GM12878 (cell line): Measurements from ENCODE around the gene TMEM63C. TPM values are rescaled to one million over a fixed set of nuclear protein-coding genes. Genes with fewer than 3 reads are reported as not detected.
A peak's percentile ranks its signal among the peaks of the same experiment; 100 is the strongest.

Source experiments
- ATAC-seq: fragments of 200-7000 bp; cut with Tn5 transposase; 3 replicates; pipeline ENCODE4 v1.9.1; 2020; ENCODE audit warnings: mild to moderate bottlenecking, moderate library complexity
- BruUV-seq: library from RNA; stranded (reverse); fragments of 400-500 nt; replicated peaks from 2 replicates; lab custom pipeline; 2021; lab: Mats Ljungman, UMichigan
- CTCF ChIA-PET: fragments of 300-600 bp; sonication (Branson Sonifier 250); formaldehyde crosslinking; extraction: SDS; loops from one replicate; lab custom pipeline; 2021; ENCODE audit warnings: inconsistent platforms; lab: Yijun Ruan, JAX
- POLR2A ChIA-PET: fragments of 350-600 bp; formaldehyde crosslinking; extraction: SDS; loops from one replicate; lab custom pipeline; 2021; ENCODE audit warnings: inconsistent platforms; lab: Charles Lee
- RAD21 ChIA-PET: fragments of 300-600 bp; sonication (Branson Sonifier 250); formaldehyde crosslinking; loops from one replicate; lab custom pipeline; 2023; ENCODE audit warnings: antibody characterized with exemption; ENCODE audit not compliant: unreplicated experiment; lab: Charles Lee
- SMC1A ChIA-PET: fragments of 300-600 bp; sonication (Branson Sonifier 250); formaldehyde crosslinking; loops from one replicate; lab custom pipeline; 2023; ENCODE audit not compliant: unreplicated experiment, uncharacterized antibody; lab: Charles Lee
- DNase-seq: peaks from one replicate; pipeline ENCODE4 v3.0.0-alpha.2; 2011; ENCODE audit warnings: low read depth, low spot score
- FAIRE-seq: peaks from 3 replicates; lab custom pipeline; 2011; peaks lifted over from hg19 to GRCh38; lab: Jason Lieb, UNC
- H2AFZ ChIP-seq: 2 replicates; pipeline ENCODE4 v1.6.0; 2011; ENCODE audit warnings: low read depth, low read length, control low read depth; ENCODE audit not compliant: control insufficient read depth
- H3K27ac ChIP-seq: 2 replicates; pipeline ENCODE4 v1.5.1; 2011; ENCODE audit warnings: control low read depth; ENCODE audit not compliant: control insufficient read depth, insufficient read depth
- H3K27me3 ChIP-seq, 2 experiments: replicated peaks in 1 of 2; 2 replicates each; pipeline versions ENCODE4 v1.6.0 to v1.6.1; 2011; ENCODE audit warnings: low read length in 1 of 2; ENCODE audit not compliant: control insufficient read depth in 2 of 2, insufficient read depth in 2 of 2
- H3K36me3 ChIP-seq, 2 experiments: 2 replicates each; pipeline ENCODE4 v1.5.1; 2011; ENCODE audit warnings: low read length in 1 of 2; ENCODE audit not compliant: control insufficient read depth in 2 of 2, insufficient read depth in 2 of 2
- H3K4me1 ChIP-seq: 2 replicates; pipeline ENCODE4 v1.6.1; 2011; ENCODE audit warnings: mild to moderate bottlenecking, low read length, moderate library complexity, mixed read lengths; ENCODE audit not compliant: control insufficient read depth, insufficient read depth
- H3K4me2 ChIP-seq: 2 replicates; pipeline ENCODE4 v1.6.0; 2011; ENCODE audit warnings: control low read depth; ENCODE audit not compliant: control insufficient read depth, insufficient read depth
- H3K4me3 ChIP-seq: fragments of 200-600 bp; sonication (generic); 2 replicates; pipeline ENCODE4 v1.5.1; 2016
- H3K79me2 ChIP-seq: 2 replicates; pipeline ENCODE4 v1.6.0; 2011; ENCODE audit warnings: low read length; ENCODE audit not compliant: control insufficient read depth, insufficient read depth
- H3K9ac ChIP-seq: 2 replicates; pipeline ENCODE4 v1.8.0; 2011; ENCODE audit warnings: low read length, control low read depth, mixed read lengths; ENCODE audit not compliant: control insufficient read depth, insufficient read depth
- H3K9me3 ChIP-seq: replicated peaks from 3 replicates; pipeline ENCODE4 v1.5.1; 2011; ENCODE audit warnings: mild to moderate bottlenecking, low read length; ENCODE audit not compliant: control insufficient read depth, insufficient read depth
- H4K20me1 ChIP-seq: 2 replicates; pipeline ENCODE4 v1.6.0; 2011; ENCODE audit not compliant: control insufficient read depth, insufficient read depth
- RBBP5 ChIP-seq: fragments of 200-600 bp; sonication (generic); conservative IDR thresholded peaks from 2 replicates; pipeline ENCODE4 v1.6.1; 2016
- TCF3 ChIP-seq: IDR thresholded peaks from 2 replicates; pipeline ENCODE4 v1.6.1; 2012; ENCODE audit warnings: low read depth, mild to moderate bottlenecking, low read length, borderline replicate concordance; ENCODE audit not compliant: insufficient read depth
- WGBS: methylation state at CpG from one replicate; pipeline ENCODE4 v1.1.6; 2016; ENCODE audit warnings: low lambda C conversion rate; ENCODE audit not compliant: insufficient replicate concordance, insufficient coverage; ENCODE audit errors: missing lambda C conversion rate; 5-methylcytosine and 5-hydroxymethylcytosine counted together
- in situ Hi-C: fragments of 300-500 bp; cut with MboI; formaldehyde crosslinking; loops from 9 replicates; pipeline ENCODE4 v1.14.3; 2018; ENCODE audit warnings: mixed read lengths
- intact Hi-C: fragments of 100-400 bp; cut with micrococcal nuclease; formaldehyde crosslinking; loops from one replicate; pipeline ENCODE4 v1.14.2; 2022; ENCODE audit not compliant: unreplicated experiment
- polyA plus RNA-seq, 11 experiments: library from polyadenylated mRNA; depleted of rRNA in 4 of 11; unstranded in 6 of 11; stranded (reverse) in 5 of 11; fragments of >200 nt; fragmentation: Nextera tagmentation in 4 of 11; fragmentation: Illumina TruSeq in 1 of 11; extraction: Ambion mirVana in 4 of 11; extraction: Trizol in 1 of 11; gene quantifications; 1 replicate in 1 of 11; 2 replicates in 10 of 11; pipeline versions ENCODE4 v1.2.1 to v1.2.3, GENCODE V29; 2011 to 2016; ENCODE audit warnings: inconsistent platforms in 2 of 11, missing spikeins in 2 of 11, low read depth in 1 of 11
- total RNA-seq, 4 experiments: library from RNA; depleted of rRNA in 3 of 4; stranded (reverse); fragments of >200 nt in 3 of 4; fragmentation: Illumina TruSeq in 1 of 4; extraction: Trizol in 1 of 4; gene quantifications; 2 replicates each; pipeline versions ENCODE4 v1.2.1 to v1.2.3, GENCODE V29; 2013 to 2021
- TF ChIP-seq, protein P1 (sequence below): IDR thresholded peaks from 2 replicates; pipeline ENCODE4 v1.6.1; 2011; ENCODE audit warnings: mild to moderate bottlenecking, low read depth, low read length, moderate library complexity; ENCODE audit not compliant: insufficient replicate concordance
- TF ChIP-seq, protein P2 (sequence below): IDR thresholded peaks from 2 replicates; pipeline ENCODE4 v1.6.1; 2011; ENCODE audit warnings: borderline replicate concordance, low read depth, mild to moderate bottlenecking, moderate library complexity, low read length; ENCODE audit not compliant: insufficient read depth, poor library complexity, severe bottlenecking

Gene TMEM63C
- total and polyA plus RNA-seq, 10 of the 15 experiments (the other 5 are each of a cell fraction or from before 2014, with no cell fraction given): 0.06 to 1.3 (median 0.39) TPM; not detected in 4

DNA sequence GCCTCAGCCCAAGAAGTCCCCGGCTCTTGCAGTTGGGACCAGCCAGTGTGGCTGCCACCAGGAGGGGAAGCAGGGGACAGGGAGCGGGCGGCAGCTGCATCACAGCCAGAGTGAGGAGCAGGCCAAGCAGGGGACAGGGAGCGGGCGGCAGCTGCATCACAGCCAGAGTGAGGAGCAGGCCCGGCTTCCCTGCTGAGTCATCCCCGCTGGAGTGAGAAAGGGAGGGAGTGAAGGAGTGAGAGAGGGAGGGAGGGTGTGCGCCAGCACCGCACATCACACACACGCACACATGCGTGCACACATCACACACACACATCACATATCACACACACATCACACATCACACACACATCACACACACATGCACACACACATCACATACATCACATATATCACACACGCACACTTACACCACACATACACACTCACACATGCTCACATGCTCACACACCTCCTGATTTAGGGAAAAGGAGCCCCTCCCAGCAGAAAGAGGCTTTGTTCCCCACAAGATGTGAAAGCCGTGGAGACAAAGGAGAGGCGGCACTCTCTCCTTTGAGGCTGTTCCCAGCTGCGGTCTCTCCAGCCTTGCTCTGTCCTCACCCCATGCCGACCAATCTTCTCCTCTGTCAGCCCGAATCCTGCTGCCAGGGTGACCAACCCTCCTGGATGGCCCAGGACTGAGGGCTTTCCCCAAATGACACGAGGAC, 23.3 kb upstream of the TMEM63C start:
- in situ Hi-C loops: no loop called here
- H2AFZ ChIP-seq: no peak overlapping the region
- H3K4me1 ChIP-seq: no peaks in the 10 kb centered on the region
- ChIA-PET SMC1A (no interaction called here), CTCF (interaction anchor here (0.8 kb wide), 1 partner anchor 53 kb away, joined by 3 read pairs; no protein-coding TSS in a partner anchor), POLR2A (no interaction called here), RAD21 (no interaction called here)
- no peaks in the 10 kb centered on the region; a peak in 1 of 4 replicates for H3K27me3 ChIP-seq
- H4K20me1 ChIP-seq: no peaks in the 10 kb centered on the region
- no peak for ATAC-seq
- H3K4me2 ChIP-seq: no peak overlapping the region
- no peaks in the 10 kb centered on the region for H3K79me2 ChIP-seq
- H3K4me3 ChIP-seq: no peak overlapping the region
- H3K9me3 ChIP-seq: no peaks in the 10 kb centered on the region
- H3K9ac ChIP-seq: no peak overlapping the region
- no peaks in the 10 kb centered on the region for H3K36me3 ChIP-seq
- no TSS peak for BruUV-seq
- TF ChIP-seq TCF3 (0 out of 2 replicates have a peak, but pooled peaks have one; percentile 45), RBBP5 (no peak)
- TF ChIP-seq, protein P1, sequence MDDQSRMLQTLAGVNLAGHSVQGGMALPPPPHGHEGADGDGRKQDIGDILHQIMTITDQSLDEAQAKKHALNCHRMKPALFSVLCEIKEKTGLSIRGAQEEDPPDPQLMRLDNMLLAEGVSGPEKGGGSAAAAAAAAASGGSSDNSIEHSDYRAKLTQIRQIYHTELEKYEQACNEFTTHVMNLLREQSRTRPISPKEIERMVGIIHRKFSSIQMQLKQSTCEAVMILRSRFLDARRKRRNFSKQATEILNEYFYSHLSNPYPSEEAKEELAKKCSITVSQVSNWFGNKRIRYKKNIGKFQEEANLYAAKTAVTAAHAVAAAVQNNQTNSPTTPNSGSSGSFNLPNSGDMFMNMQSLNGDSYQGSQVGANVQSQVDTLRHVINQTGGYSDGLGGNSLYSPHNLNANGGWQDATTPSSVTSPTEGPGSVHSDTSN: peak; percentile 42
- TF ChIP-seq, protein P2, sequence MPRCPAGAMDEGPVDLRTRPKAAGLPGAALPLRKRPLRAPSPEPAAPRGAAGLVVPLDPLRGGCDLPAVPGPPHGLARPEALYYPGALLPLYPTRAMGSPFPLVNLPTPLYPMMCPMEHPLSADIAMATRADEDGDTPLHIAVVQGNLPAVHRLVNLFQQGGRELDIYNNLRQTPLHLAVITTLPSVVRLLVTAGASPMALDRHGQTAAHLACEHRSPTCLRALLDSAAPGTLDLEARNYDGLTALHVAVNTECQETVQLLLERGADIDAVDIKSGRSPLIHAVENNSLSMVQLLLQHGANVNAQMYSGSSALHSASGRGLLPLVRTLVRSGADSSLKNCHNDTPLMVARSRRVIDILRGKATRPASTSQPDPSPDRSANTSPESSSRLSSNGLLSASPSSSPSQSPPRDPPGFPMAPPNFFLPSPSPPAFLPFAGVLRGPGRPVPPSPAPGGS: peak; percentile 96
- FAIRE-seq: no peak
- intact Hi-C loops: loop anchor here (10.0 kb wide), 1 partner anchor 386 kb away; no protein-coding TSS in a partner anchor
- WGBS: 20% methylated on average over 18 of the region's 18 CpGs
- no peak for DNase-seq
- no peak overlapping the region for H3K27ac ChIP-seq
